Testis (tissue), 3 donors: ENCODE measurements around the gene UNK. TPM values are rescaled to one million over a fixed set of nuclear protein-coding genes. Genes with fewer than 3 reads are reported as not detected.
"Not testable (repeated sequence)": the region's sequence is repeated elsewhere in the genome, so short reads cannot be mapped to it uniquely, and the experiment has no call there.

Source experiments
- DNase-seq: peaks from one replicate; pipeline ENCODE4 v3.0.0-alpha.2; 2019
- H3K27ac ChIP-seq, 2 donors: fragments of 200-600 bp; sonication (generic); one replicate each; pipeline ENCODE4 v1.5.1; 2019
- H3K27me3 ChIP-seq: fragments of 200-600 bp; sonication (generic); one replicate; pipeline ENCODE4 v1.5.1; 2019
- H3K36me3 ChIP-seq: fragments of 200-600 bp; sonication (generic); one replicate; pipeline ENCODE4 v1.5.1; 2017; ENCODE audit warnings: low read depth; ENCODE audit errors: missing control alignments
- H3K4me1 ChIP-seq: fragments of 200-600 bp; sonication (generic); one replicate; pipeline ENCODE4 v1.5.1; 2019
- H3K4me3 ChIP-seq, 2 donors: fragments of 200-600 bp; sonication (generic); one replicate each; pipeline ENCODE4 v1.5.1; 2017 to 2019
- H3K9me3 ChIP-seq: fragments of 200-600 bp; sonication (generic); one replicate; pipeline ENCODE4 v1.5.1; 2017
- POLR2A ChIP-seq: fragments of 450-650 bp; IDR thresholded peaks from one replicate; pipeline ENCODE4 v1.6.1; 2017; ENCODE audit warnings: antibody characterized with exemption, mild to moderate bottlenecking, moderate library complexity
- WGBS, 2 donors: methylation state at CpG; one replicate each; pipeline ENCODE4 v1.1.5; 2018; 5-methylcytosine and 5-hydroxymethylcytosine counted together
- intact Hi-C: fragments of 100-400 bp; cut with DNase I; formaldehyde crosslinking; loops from one replicate; pipeline ENCODE4 v1.15.1; 2023; ENCODE audit warnings: low total_unique reads
- polyA plus RNA-seq: library from polyadenylated mRNA; stranded (reverse); fragments of 350-450 nt; fragmentation: Illumina TruSeq; extraction: RNeasy Lipid Tissue Mini Kit (QIAGEN cat#74804); gene quantifications from one replicate; pipeline ENCODE4 v1.2.3, GENCODE V29; 2014; ENCODE audit warnings: low read depth, low replicate concordance; ENCODE audit not compliant: insufficient read depth
- total RNA-seq, 2 donors: library from RNA; depleted of rRNA; stranded (reverse); fragments of >200 nt; gene quantifications; one replicate each; pipeline ENCODE4 v1.2.3, GENCODE V29; 2016
- TF ChIP-seq, protein P1 (sequence below), 3 experiments: fragments of 450-650 bp in 2 of 3; fragments of 200-600 bp in 1 of 3; sonication (generic) in 1 of 3; IDR thresholded peaks; one replicate each; pipeline ENCODE4 v1.5.1; 2016 to 2019; ENCODE audit warnings: antibody characterized with exemption in 3 of 3, mild to moderate bottlenecking in 2 of 3, moderate library complexity in 1 of 3

The UNK gene
- total and polyA plus RNA-seq, 3 donors from 2014 or later = 57.2 to 76.0 (median 66.7) TPM

DNA sequence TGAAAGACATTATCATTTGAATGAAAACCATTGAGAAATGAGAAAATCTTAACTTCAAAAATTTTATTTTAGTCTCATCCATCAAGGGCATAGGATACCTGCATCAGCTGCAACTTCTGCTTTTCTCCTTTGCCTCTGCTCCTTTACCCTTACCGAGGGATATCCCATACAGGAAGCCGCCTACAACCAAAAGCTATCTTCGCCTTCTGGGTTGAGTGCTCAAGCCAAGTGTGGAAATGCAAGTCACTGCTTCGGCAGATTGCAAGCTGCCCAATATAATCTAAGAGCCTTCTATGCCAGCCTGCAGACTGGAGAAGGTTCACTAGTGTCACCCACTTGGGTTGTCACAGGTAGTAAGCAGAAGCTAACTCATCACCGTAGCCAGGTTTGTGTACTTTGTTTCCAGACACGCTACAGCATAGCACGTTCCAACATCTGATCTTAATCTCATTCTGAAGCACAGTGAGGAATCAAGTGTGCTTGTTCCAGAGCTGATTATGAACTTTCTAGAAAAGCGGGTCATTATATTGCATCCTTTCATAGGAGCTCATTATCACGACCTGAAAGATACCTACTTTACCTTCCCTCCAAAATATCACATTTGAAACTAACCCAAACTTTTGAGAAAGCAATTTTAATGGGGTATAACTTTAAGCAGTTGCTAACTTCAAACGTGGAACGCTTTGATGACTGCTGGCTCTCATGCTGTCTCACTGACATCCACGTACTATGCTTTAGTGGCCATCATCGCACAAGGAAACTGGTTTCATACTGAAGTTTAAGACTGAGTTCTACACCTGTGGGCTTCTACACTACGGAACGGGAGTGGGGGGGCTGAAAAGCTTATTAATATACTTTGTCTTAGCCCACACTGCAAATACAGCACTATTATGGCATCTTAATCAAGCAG, 8.0 kb upstream of the UNK start:
- peak overlapping the region; percentile 26 to 50 for H3K27ac ChIP-seq
- TF ChIP-seq POLR2A = no peak
- TF ChIP-seq, protein P1, sequence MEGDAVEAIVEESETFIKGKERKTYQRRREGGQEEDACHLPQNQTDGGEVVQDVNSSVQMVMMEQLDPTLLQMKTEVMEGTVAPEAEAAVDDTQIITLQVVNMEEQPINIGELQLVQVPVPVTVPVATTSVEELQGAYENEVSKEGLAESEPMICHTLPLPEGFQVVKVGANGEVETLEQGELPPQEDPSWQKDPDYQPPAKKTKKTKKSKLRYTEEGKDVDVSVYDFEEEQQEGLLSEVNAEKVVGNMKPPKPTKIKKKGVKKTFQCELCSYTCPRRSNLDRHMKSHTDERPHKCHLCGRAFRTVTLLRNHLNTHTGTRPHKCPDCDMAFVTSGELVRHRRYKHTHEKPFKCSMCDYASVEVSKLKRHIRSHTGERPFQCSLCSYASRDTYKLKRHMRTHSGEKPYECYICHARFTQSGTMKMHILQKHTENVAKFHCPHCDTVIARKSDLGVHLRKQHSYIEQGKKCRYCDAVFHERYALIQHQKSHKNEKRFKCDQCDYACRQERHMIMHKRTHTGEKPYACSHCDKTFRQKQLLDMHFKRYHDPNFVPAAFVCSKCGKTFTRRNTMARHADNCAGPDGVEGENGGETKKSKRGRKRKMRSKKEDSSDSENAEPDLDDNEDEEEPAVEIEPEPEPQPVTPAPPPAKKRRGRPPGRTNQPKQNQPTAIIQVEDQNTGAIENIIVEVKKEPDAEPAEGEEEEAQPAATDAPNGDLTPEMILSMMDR (IDR thresholded peaks at IDR 0.05) = no peak
- H3K27me3 ChIP-seq = no peaks in the 10 kb centered on the region
- no peaks in the 10 kb centered on the region for H3K36me3 ChIP-seq
- WGBS, 2 donors = 8 to 13% methylated on average over 15 of the region's 15 CpGs
- H3K9me3 ChIP-seq = no peaks in the 10 kb centered on the region
- no peak for DNase-seq
- intact Hi-C loops = loop anchor here (10.0 kb wide), 1 partner anchor 68 kb away; the partner anchor contains the start of gene UNC13D
- peaks cover 18% of the 10 kb centered on the region for H3K4me1 ChIP-seq
- H3K4me3 ChIP-seq = peak overlapping the region; percentile 99

DNA sequence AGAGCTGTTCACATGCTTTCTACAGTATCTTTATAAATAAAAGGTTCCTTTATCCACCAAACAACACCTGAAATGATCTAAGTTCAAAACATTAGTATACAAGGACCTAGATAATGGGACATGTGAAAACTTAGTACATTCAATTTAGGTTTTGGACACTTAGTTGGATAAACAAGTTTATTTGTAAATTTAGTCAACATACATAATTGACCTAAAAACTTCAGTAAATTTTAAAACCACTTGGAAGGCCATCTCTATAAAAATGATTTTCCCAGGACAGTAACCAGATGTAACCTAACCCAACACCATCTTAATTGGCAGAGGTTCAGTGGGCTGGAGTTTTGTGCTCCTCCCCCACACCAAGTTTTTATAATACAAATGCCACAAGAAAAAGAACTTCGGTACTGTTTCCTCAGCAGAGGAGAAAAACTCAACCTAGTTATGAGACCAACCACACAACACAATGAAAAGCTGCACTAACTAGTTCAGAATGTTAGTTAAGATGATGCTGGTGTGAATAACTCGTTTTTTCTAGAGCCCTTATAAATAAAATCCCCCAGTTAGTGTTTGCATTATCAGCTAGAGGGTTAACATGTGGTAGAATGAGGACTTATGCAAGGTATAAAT, 7.2 kb upstream of the UNK start:
- TF ChIP-seq, protein P1 (IDR thresholded peaks at IDR 0.05) = no peak
- no peak for TF ChIP-seq POLR2A

DNA sequence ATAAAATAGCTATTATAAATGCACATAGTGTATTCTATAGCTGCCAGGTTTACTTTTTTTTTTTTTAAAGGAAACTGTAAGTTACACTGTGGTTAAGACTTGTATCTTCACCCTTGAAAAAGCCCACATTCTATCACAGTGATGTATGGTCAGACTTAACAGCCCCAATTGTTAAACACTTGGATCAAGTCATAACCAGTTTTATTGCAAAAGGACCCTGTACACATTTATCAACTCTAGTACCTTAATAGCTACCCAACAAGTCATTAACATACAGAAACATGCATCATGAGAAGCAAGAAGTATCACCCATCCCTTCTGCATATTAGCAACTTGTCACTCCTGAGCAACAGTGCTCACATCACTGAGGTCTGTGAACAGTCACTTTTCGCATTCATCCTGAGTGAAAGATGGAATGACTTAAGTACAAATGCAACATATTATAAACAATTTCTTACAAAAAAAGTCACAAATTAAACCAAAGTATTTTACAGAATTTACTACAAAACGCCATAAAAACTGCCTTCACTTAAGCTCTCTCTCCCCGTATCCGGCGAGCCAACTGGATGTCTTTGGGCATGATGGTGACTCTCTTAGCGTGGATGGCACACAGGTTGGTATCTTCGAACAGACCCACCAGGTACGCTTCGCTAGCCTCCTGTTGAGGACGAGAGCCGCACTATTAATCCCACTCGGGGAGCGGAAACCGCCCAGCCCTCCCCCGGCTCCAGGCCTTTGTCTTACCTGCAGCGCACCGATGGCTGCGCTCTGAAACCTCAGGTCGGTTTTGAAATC, 6.3 kb upstream of the UNK start:
- Histone ChIP-seq H3K4me3 (peak overlapping the region; percentile 99), H3K27ac (peak overlapping the region; percentile 98 to 99), H3K4me1 (peaks cover 20% of the 10 kb centered on the region)
- intact Hi-C loops = loop anchor here (10.0 kb wide), 1 partner anchor 67 kb away; the partner anchor contains the start of gene UNC13D
- not testable (repeated sequence) for DNase-seq, H3K9me3 ChIP-seq, H3K36me3 ChIP-seq, H3K27me3 ChIP-seq
- 2% methylated on average over 16 to 19 of the region's 19 CpGs for WGBS, 2 donors

More for the DNA sequence above, 7.2 kb upstream of the UNK start:
- H3K4me1 ChIP-seq = peaks cover 18% of the 10 kb centered on the region
- intact Hi-C loops = loop anchor here (10.0 kb wide), 1 partner anchor 67 kb away; the partner anchor contains the start of gene UNC13D
- DNase-seq = no peak
- H3K36me3 ChIP-seq = no peaks in the 10 kb centered on the region
- peak overlapping the region; percentile 26 to 98 for H3K27ac ChIP-seq
- WGBS, 2 donors = 1 to 2% methylated on average over 2 of the region's 2 CpGs
- H3K9me3 ChIP-seq = no peaks in the 10 kb centered on the region
- peak overlapping the region; percentile 99 for H3K4me3 ChIP-seq
- H3K27me3 ChIP-seq = no peaks in the 10 kb centered on the region

DNA sequence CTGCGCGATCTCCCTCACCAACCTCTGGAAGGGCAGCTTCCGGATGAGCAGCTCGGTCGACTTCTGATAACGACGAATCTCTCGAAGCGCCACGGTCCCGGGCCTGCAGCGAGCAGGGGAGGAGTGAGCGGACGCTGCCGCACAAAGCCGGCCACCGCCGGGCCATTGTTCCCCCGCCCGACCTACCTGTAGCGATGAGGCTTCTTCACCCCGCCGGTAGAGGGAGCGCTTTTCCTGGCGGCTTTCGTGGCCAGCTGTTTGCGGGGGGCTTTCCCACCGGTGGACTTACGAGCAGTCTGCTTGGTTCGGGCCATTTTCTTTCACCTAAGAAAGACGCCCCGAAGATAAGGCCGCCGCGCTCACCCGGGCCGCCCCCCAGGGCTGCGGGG, 5.8 kb upstream of the UNK start:
- TF ChIP-seq, protein P1 (IDR thresholded peaks at IDR 0.05) = peak; percentile 27 to 37 (median 34)
- TF ChIP-seq POLR2A = no peak
- 0% methylated on average over 37 of the region's 38 CpGs; no CpG with 5 or more reads in 1 of the 2 donors for WGBS, 2 donors
- peak; percentile 55 for DNase-seq
- Histone ChIP-seq H3K27ac (peak overlapping the region; percentile 98 to 99), H3K9me3 (no peaks in the 10 kb centered on the region), H3K27me3 (no peaks in the 10 kb centered on the region), H3K36me3 (no peaks in the 10 kb centered on the region), H3K4me1 (peaks cover 26% of the 10 kb centered on the region), H3K4me3 (peak overlapping the region; percentile 99)
- intact Hi-C loops = loop anchor here (10.0 kb wide), 1 partner anchor 66 kb away; the partner anchor contains the start of gene UNC13D
